Purkinje cell (primary cell): ENCODE data around the gene SCNN1B. TPM values are rescaled to one million over a fixed set of nuclear protein-coding genes. Genes with fewer than 3 reads are reported as not detected.

Experiments
- polyA plus RNA-seq: library from polyadenylated mRNA; unstranded; fragments of >200 nt; fragmentation: Nextera tagmentation; gene quantifications from 2 replicates; pipeline ENCODE4 v1.2.1, GENCODE V29; 2014

SCNN1B gene
- polyA plus RNA-seq: not detected in 2 replicates

GRCh38 chr16:23302045-23302956, at the start of gene SCNN1B:
SCNN1B (plus strand) TSS chr16:23302302; CDS start chr16:23348600, 46,298 bp downstream.

Other genes with a start within 250 kb of the SCNN1B start
- 1.9 and 3.2 TPM in 2 replicates for gene USP31, start 152.8 kb upstream of the SCNN1B start, polyA plus RNA-seq
- not detected in 2 replicates for gene SCNN1G, start 119.6 kb upstream of the SCNN1B start, polyA plus RNA-seq
- 9.7 and 23.0 TPM in 2 replicates for gene COG7, start 150.9 kb downstream of the SCNN1B start, polyA plus RNA-seq
- 14.1 and 18.0 TPM in 2 replicates for gene GGA2, start 208.2 kb downstream of the SCNN1B start, polyA plus RNA-seq